22Rv1 (cell line): Measurements from ENCODE around the gene ESR2.

ENCODE experiments used
- ZFX ChIP-seq: fragments of 450-650 bp; IDR thresholded peaks from 2 replicates; pipeline ENCODE4 v1.6.1; 2017; ENCODE audit warnings: antibody characterized with exemption, borderline replicate concordance
- TF ChIP-seq, protein P1 (sequence below): fragments of 450-650 bp; IDR thresholded peaks from 2 replicates; pipeline ENCODE4 v1.5.1; 2017; ENCODE audit warnings: mild to moderate bottlenecking

DNA sequence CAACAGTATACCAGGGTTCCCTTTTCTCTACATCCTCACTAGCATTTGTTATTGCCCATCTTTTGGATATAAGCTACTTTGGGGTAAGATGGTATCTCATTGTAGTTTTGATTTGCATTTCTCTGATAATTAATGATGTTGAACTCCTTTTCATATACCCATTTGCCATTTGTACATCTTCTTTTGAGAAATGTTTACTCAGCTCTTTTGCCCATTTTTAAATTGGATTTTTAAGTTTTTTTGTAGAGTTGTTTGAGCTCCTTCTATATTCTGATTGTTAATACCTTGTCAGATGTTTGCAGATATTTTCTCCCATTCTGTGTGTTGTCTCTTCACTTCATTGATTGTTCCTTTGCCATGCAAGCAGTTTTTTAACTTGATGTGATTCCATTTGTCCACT is 22.2 kb downstream of the ESR2 start:
- TF ChIP-seq, protein P1, sequence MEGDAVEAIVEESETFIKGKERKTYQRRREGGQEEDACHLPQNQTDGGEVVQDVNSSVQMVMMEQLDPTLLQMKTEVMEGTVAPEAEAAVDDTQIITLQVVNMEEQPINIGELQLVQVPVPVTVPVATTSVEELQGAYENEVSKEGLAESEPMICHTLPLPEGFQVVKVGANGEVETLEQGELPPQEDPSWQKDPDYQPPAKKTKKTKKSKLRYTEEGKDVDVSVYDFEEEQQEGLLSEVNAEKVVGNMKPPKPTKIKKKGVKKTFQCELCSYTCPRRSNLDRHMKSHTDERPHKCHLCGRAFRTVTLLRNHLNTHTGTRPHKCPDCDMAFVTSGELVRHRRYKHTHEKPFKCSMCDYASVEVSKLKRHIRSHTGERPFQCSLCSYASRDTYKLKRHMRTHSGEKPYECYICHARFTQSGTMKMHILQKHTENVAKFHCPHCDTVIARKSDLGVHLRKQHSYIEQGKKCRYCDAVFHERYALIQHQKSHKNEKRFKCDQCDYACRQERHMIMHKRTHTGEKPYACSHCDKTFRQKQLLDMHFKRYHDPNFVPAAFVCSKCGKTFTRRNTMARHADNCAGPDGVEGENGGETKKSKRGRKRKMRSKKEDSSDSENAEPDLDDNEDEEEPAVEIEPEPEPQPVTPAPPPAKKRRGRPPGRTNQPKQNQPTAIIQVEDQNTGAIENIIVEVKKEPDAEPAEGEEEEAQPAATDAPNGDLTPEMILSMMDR, result no peak
- no peak for TF ChIP-seq ZFX
